Smooth muscle cell (in vitro differentiated cells): Measurements from ENCODE around the gene GCNA. TPM values are rescaled to one million over a fixed set of nuclear protein-coding genes. Genes with fewer than 3 reads are reported as not detected.

Experiments used
- DNase-seq: peaks from one replicate; lab custom pipeline; 2025; ENCODE audit not compliant: unreplicated experiment; lab: John Stamatoyannopoulos, UW
- H2AFZ ChIP-seq: fragments of 200-600 bp; sonication (generic); 2 replicates; pipeline ENCODE4 v1.6.0; 2016; ENCODE audit warnings: antibody characterized with exemption, low read depth, mild to moderate bottlenecking
- H3F3A ChIP-seq: fragments of 200-600 bp; sonication (generic); 2 replicates; pipeline ENCODE4 v1.6.0; 2017; ENCODE audit warnings: antibody characterized with exemption, low read depth
- H3K27ac ChIP-seq: fragments of 200-600 bp; sonication (generic); 2 replicates; pipeline ENCODE4 v1.5.1; 2016; ENCODE audit warnings: low read depth, mild to moderate bottlenecking
- H3K27me3 ChIP-seq: fragments of 200-600 bp; sonication (generic); 2 replicates; pipeline ENCODE4 v1.6.1; 2016; ENCODE audit warnings: low read depth, mild to moderate bottlenecking
- H3K36me3 ChIP-seq: fragments of 200-600 bp; sonication (generic); 2 replicates; pipeline ENCODE4 v1.5.1; 2016; ENCODE audit warnings: low read depth
- H3K4me1 ChIP-seq: fragments of 200-600 bp; sonication (generic); 2 replicates; pipeline ENCODE4 v1.5.1; 2016; ENCODE audit warnings: low read depth
- H3K4me2 ChIP-seq: fragments of 200-600 bp; sonication (generic); 2 replicates; pipeline ENCODE4 v1.6.0; 2016; ENCODE audit warnings: mild to moderate bottlenecking
- H3K4me3 ChIP-seq: fragments of 200-600 bp; sonication (generic); 2 replicates; pipeline ENCODE4 v1.5.1; 2016; ENCODE audit warnings: mild to moderate bottlenecking
- H3K79me2 ChIP-seq: fragments of 200-600 bp; sonication (generic); 2 replicates; pipeline ENCODE4 v1.6.0; 2016; ENCODE audit warnings: low read depth, mild to moderate bottlenecking
- H3K9ac ChIP-seq: fragments of 200-600 bp; sonication (generic); 2 replicates; pipeline ENCODE4 v1.6.0; 2016; ENCODE audit warnings: low read depth
- H3K9me3 ChIP-seq: fragments of 200-600 bp; sonication (generic); replicated peaks from 2 replicates; pipeline ENCODE4 v1.5.1; 2016; ENCODE audit warnings: low read depth
- H4K20me1 ChIP-seq: fragments of 200-600 bp; sonication (generic); 2 replicates; pipeline ENCODE4 v1.6.0; 2016; ENCODE audit warnings: low read depth
- WGBS: methylation state at CpG from one replicate; pipeline ENCODE4 v1.1.7; 2016; ENCODE audit warnings: low lambda C conversion rate; 5-methylcytosine and 5-hydroxymethylcytosine counted together
- polyA plus RNA-seq: library from polyadenylated mRNA; unstranded; fragments of >200 nt; fragmentation: Nextera tagmentation; extraction: Ambion mirVana; gene quantifications from 2 replicates; pipeline ENCODE4 v1.2.1, GENCODE V29; 2016
- total RNA-seq: library from RNA; depleted of rRNA; stranded (reverse); fragments of >200 nt; gene quantifications from 2 replicates; pipeline ENCODE4 v1.2.3, GENCODE V29; 2014
- TF ChIP-seq, protein P1 (sequence below): fragments of 200-600 bp; sonication (generic); IDR thresholded peaks from 2 replicates; pipeline ENCODE4 v1.5.1; 2017; ENCODE audit warnings: borderline replicate concordance, mild to moderate bottlenecking, antibody characterized with exemption; ENCODE audit not compliant: insufficient read depth, poor library complexity, severe bottlenecking

GCNA gene
- total and polyA plus RNA-seq, 2 experiments from 2014 or later = 0.51 to 0.94 TPM

GRCh38 chrX:71617742-71618141 lies 39.5 kb downstream of the GCNA start:
- WGBS = 90% methylated on average over 6 of the region's 8 CpGs
- DNase-seq = no peak
- H3K4me3 ChIP-seq = no peak overlapping the region
- H3K9me3 ChIP-seq = no peaks in the 10 kb centered on the region
- H3K4me2 ChIP-seq = no peak overlapping the region
- no peaks in the 10 kb centered on the region for H3K79me2 ChIP-seq
- no peaks in the 10 kb centered on the region for H3K36me3 ChIP-seq
- TF ChIP-seq, protein P1, sequence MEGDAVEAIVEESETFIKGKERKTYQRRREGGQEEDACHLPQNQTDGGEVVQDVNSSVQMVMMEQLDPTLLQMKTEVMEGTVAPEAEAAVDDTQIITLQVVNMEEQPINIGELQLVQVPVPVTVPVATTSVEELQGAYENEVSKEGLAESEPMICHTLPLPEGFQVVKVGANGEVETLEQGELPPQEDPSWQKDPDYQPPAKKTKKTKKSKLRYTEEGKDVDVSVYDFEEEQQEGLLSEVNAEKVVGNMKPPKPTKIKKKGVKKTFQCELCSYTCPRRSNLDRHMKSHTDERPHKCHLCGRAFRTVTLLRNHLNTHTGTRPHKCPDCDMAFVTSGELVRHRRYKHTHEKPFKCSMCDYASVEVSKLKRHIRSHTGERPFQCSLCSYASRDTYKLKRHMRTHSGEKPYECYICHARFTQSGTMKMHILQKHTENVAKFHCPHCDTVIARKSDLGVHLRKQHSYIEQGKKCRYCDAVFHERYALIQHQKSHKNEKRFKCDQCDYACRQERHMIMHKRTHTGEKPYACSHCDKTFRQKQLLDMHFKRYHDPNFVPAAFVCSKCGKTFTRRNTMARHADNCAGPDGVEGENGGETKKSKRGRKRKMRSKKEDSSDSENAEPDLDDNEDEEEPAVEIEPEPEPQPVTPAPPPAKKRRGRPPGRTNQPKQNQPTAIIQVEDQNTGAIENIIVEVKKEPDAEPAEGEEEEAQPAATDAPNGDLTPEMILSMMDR = no peak
- no peak overlapping the region for H3K27ac ChIP-seq
- no peaks in the 10 kb centered on the region for H4K20me1 ChIP-seq
- no peak overlapping the region for H3K9ac ChIP-seq
- H2AFZ ChIP-seq = no peak overlapping the region
- no peaks in the 10 kb centered on the region for H3K27me3 ChIP-seq
- H3F3A ChIP-seq = no peaks in the 10 kb centered on the region
- H3K4me1 ChIP-seq = no peaks in the 10 kb centered on the region

DNA sequence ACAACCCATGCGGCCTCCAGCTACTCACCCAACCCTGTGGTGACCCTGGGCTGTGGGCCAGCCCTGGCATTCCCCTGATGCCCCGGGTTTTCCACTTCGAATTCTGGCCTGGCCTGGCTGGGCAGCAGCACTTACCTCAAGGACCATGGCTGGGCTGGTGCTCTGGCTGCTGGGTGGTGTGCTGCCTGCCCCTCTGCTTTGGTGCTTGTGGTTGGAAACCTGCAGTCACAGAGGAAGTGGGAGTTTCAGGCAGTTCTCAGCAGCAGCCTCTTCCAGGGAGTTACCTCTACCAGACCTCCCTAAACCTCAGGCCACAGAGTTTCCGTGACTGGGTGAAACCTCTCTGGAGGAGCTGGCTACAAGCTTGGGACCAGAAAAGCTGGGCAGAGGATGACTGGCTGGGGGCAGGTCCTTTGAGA lies 40.1 kb downstream of the GCNA start, which contains the start of gene CXCR3:
CXCR3 (minus strand) TSS at position 209 of the 419 bp plus-strand sequence; CDS start at position 147, 62 bp downstream.
- peak within 1 kb of the TSS; percentile 32 for H3K4me2 ChIP-seq
- no peaks in the 10 kb centered on the region for H3K4me1 ChIP-seq
- peak within 1 kb of the TSS; percentile 89 for H3K27ac ChIP-seq
- no peak within 1 kb of the TSS for H2AFZ ChIP-seq
- no peaks in the 10 kb centered on the region for H3K9me3 ChIP-seq
- H3K4me3 ChIP-seq = no peak within 1 kb of the TSS
- H3K9ac ChIP-seq = peak within 1 kb of the TSS; percentile 68
- no peak for DNase-seq
- no peaks in the 10 kb centered on the region for H3K79me2 ChIP-seq
- 71% methylated on average over 4 of the region's 4 CpGs for WGBS
- no peaks in the 10 kb centered on the region for H4K20me1 ChIP-seq
- no peaks in the 10 kb centered on the region for H3F3A ChIP-seq
- H3K36me3 ChIP-seq = no peaks in the 10 kb centered on the region
- H3K27me3 ChIP-seq = no peaks in the 10 kb centered on the region
- TF ChIP-seq, protein P1 = no peak

DNA sequence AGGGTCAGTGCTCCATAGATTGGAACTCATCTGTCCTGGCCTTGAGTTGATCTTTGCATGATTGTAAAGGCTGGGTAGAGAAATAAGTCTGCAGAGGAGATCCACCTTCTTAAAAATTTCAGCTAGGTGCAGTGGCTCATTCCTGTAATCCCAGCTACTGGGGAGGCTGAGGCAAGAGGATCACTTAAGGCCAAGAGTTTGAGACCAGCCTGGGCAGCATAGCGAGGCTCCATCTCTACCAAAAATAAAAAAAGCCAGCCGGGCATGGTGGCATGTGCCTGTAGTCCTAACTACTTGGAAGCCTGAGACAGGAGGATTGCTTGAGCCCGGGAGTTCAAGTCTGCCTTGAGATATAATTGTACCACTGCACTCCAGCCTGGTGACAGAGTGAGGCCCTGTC lies 40.5 kb downstream of the GCNA start:
- H3K79me2 ChIP-seq = no peaks in the 10 kb centered on the region
- WGBS = 64% methylated on average over 3 of the region's 3 CpGs
- H3K9ac ChIP-seq = peak overlapping the region; percentile 56
- TF ChIP-seq, protein P1 = no peak
- H4K20me1 ChIP-seq = no peaks in the 10 kb centered on the region
- DNase-seq = no peak
- H3K36me3 ChIP-seq = no peaks in the 10 kb centered on the region
- no peaks in the 10 kb centered on the region for H3K4me1 ChIP-seq
- no peaks in the 10 kb centered on the region for H3K27me3 ChIP-seq
- no peaks in the 10 kb centered on the region for H3K9me3 ChIP-seq
- no peaks in the 10 kb centered on the region for H3F3A ChIP-seq
- H3K4me2 ChIP-seq = peak overlapping the region; percentile 32
- H2AFZ ChIP-seq = no peak overlapping the region
- H3K4me3 ChIP-seq = no peak overlapping the region
- peak overlapping the region; percentile 89 for H3K27ac ChIP-seq

DNA sequence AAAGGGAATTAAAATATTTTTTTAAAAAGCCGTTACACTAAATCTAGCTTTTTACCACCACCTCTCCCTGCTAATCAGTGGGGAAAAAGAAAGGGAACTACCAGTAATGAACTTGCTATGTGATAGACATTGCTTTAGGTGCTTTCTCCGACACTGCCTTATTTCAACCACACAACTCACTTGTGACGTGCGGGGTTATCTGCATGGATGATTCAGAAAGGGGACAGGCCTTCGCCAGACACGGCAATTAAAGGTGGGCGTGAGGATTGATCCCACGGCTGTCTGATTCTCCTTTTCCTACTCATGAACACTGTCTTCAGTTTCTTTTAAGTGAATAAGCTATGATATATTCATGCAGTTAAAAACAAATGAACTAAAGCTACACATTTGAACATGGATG lies 41.0 kb downstream of the GCNA start:
- peak overlapping the region; percentile 89 for H3K27ac ChIP-seq
- H3K4me1 ChIP-seq = no peaks in the 10 kb centered on the region
- no peaks in the 10 kb centered on the region for H3K79me2 ChIP-seq
- no peak overlapping the region for H2AFZ ChIP-seq
- H3K9me3 ChIP-seq = no peaks in the 10 kb centered on the region
- no peaks in the 10 kb centered on the region for H3F3A ChIP-seq
- no peak for DNase-seq
- no peaks in the 10 kb centered on the region for H4K20me1 ChIP-seq
- H3K27me3 ChIP-seq = no peaks in the 10 kb centered on the region
- WGBS = 60% methylated on average over 8 of the region's 8 CpGs
- H3K4me3 ChIP-seq = no peak overlapping the region
- peak overlapping the region; percentile 32 for H3K4me2 ChIP-seq
- TF ChIP-seq, protein P1 = no peak
- H3K36me3 ChIP-seq = no peaks in the 10 kb centered on the region
- H3K9ac ChIP-seq = peak overlapping the region; percentile 68
